Endothelial cell of umbilical vein (primary cell): ENCODE data around the gene TMPRSS6. TPM values are rescaled to one million over a fixed set of nuclear protein-coding genes. Genes with fewer than 3 reads are reported as not detected.

Experiments
- BruUV-seq: library from RNA; stranded (reverse); fragments of 400-500 nt; replicated peaks from 2 replicates; lab custom pipeline; 2021; lab: Mats Ljungman, UMichigan
- CTCF ChIA-PET: fragments of 300-600, 350-600 bp; sonication (Branson Sonifier 250); formaldehyde crosslinking; loops from one replicate; lab custom pipeline; 2021; ENCODE audit warnings: antibody characterized with exemption, inconsistent platforms; lab: Charles Lee
- POLR2A ChIA-PET: fragments of 300-600, 350-600 bp; sonication (Branson Sonifier 250); formaldehyde crosslinking; loops from one replicate; lab custom pipeline; 2021; ENCODE audit warnings: antibody characterized with exemption, inconsistent platforms; lab: Charles Lee
- DNase-seq: peaks from one replicate; pipeline ENCODE4 v3.0.0-alpha.2; 2011; ENCODE audit warnings: low read depth, low spot score
- FAIRE-seq: peaks from 2 replicates; lab custom pipeline; 2011; peaks lifted over from hg19 to GRCh38; lab: Jason Lieb, UNC
- H2AFZ ChIP-seq: 2 replicates; pipeline ENCODE4 v1.6.0; 2012; ENCODE audit warnings: low read depth, low read length, control low read depth, inconsistent platforms
- H3K27ac ChIP-seq: 2 replicates; pipeline ENCODE4 v1.5.1; 2011; ENCODE audit warnings: low read depth, mild to moderate bottlenecking, control low read depth, low read length, moderate library complexity; ENCODE audit not compliant: insufficient read depth
- H3K27me3 ChIP-seq, 2 experiments: 2 replicates each; pipeline versions ENCODE4 v1.6.0 to v1.6.1; 2011; ENCODE audit warnings: low read length in 2 of 2, mixed read lengths in 1 of 2; ENCODE audit not compliant: control insufficient read depth in 2 of 2, insufficient read depth in 2 of 2
- H3K36me3 ChIP-seq, 2 experiments: 2 replicates in 1 of 2; 3 replicates in 1 of 2; pipeline ENCODE4 v1.5.1; 2011; ENCODE audit warnings: low read length in 2 of 2, mild to moderate bottlenecking in 1 of 2, moderate library complexity in 1 of 2; ENCODE audit not compliant: control insufficient read depth in 2 of 2, insufficient read depth in 2 of 2; ENCODE audit errors: extremely low read depth in 1 of 2
- H3K4me1 ChIP-seq: 3 replicates; pipeline ENCODE4 v1.5.1; 2011; ENCODE audit warnings: mild to moderate bottlenecking, low read length; ENCODE audit not compliant: control insufficient read depth, insufficient read depth; ENCODE audit errors: extremely low read depth
- H3K4me2 ChIP-seq: 2 replicates; pipeline ENCODE4 v1.6.1; 2011; ENCODE audit warnings: low read length, control low read depth, mixed read lengths; ENCODE audit not compliant: insufficient read depth
- H3K4me3 ChIP-seq, 3 experiments: fragments of 200-600 bp in 1 of 3; sonication (generic), shearing (Covaris generic) in 1 of 3; replicated peaks in 1 of 3; 2 replicates each; pipeline ENCODE4 v1.5.1; 2011 to 2016; ENCODE audit warnings: control low read depth in 3 of 3, low read length in 3 of 3, mild to moderate bottlenecking in 2 of 3, inconsistent platforms in 1 of 3, low read depth in 1 of 3, moderate library complexity in 1 of 3; ENCODE audit not compliant: insufficient read depth in 1 of 3
- H3K79me2 ChIP-seq: 2 replicates; pipeline ENCODE4 v1.6.0; 2012; ENCODE audit warnings: low read length, inconsistent platforms; ENCODE audit not compliant: control insufficient read depth, insufficient read depth
- H3K9ac ChIP-seq: replicated peaks from 2 replicates; pipeline ENCODE3; 2011; ENCODE audit warnings: low read length, control low read depth; ENCODE audit not compliant: insufficient read depth; ENCODE audit errors: extremely low read depth
- H3K9me1 ChIP-seq: replicated peaks from 3 replicates; pipeline ENCODE4 v1.6.0; 2011; ENCODE audit warnings: mild to moderate bottlenecking, low read length; ENCODE audit not compliant: control insufficient read depth, insufficient read depth; ENCODE audit errors: extremely low read depth
- H3K9me3 ChIP-seq: replicated peaks from 2 replicates; pipeline ENCODE4 v1.5.1; 2012; ENCODE audit warnings: low read length, inconsistent platforms; ENCODE audit not compliant: control insufficient read depth, insufficient read depth
- H4K20me1 ChIP-seq: replicated peaks from 2 replicates; pipeline ENCODE3; 2011; ENCODE audit warnings: mild to moderate bottlenecking, low read length; ENCODE audit not compliant: control insufficient read depth, insufficient read depth; ENCODE audit errors: extremely low read depth
- FOS ChIP-seq: IDR thresholded peaks from 2 replicates; pipeline ENCODE4 v1.6.1; 2011; ENCODE audit warnings: mild to moderate bottlenecking, low read length, moderate library complexity, borderline replicate concordance; ENCODE audit not compliant: insufficient read depth
- GATA2 ChIP-seq: IDR thresholded peaks from 2 replicates; pipeline ENCODE4 v1.7.0; 2011; ENCODE audit warnings: low read depth, mild to moderate bottlenecking, moderate library complexity, mixed read lengths, low read length; ENCODE audit not compliant: insufficient read length, insufficient read depth
- dilution Hi-C: fragments of 300-500 bp; cut with MboI; formaldehyde crosslinking; loops from one replicate; pipeline ENCODE4 v1.15.0; 2019; ENCODE audit warnings: low sequenced_read_pairs; ENCODE audit not compliant: extremely low pct_ligation_motif_present
- intact Hi-C: fragments of 100-400 bp; cut with micrococcal nuclease; formaldehyde crosslinking; loops from one replicate; pipeline ENCODE4 v1.10.0; 2022
- polyA plus RNA-seq, 4 experiments: library from polyadenylated mRNA; depleted of rRNA in 3 of 4; stranded (reverse) in 3 of 4; unstranded in 1 of 4; fragments of >200 nt; gene quantifications; 2 replicates each; pipeline versions ENCODE4 v1.2.1 to v1.2.3, GENCODE V29; 2011 to 2012; ENCODE audit warnings: missing spikeins in 1 of 4
- total RNA-seq: library from RNA; stranded (reverse); gene quantifications from 2 replicates; pipeline ENCODE4 v1.2.3, GENCODE V29; 2021
- TF ChIP-seq, protein P1 (sequence below), 2 donors: IDR thresholded peaks; 1 replicate in 1 of 2; 2 replicates in 1 of 2; pipeline ENCODE4 v1.5.1; 2011; ENCODE audit warnings: low read length in 2 of 2, mild to moderate bottlenecking in 2 of 2, moderate library complexity in 2 of 2, control low read depth in 1 of 2, inconsistent platforms in 1 of 2, low read depth in 1 of 2; ENCODE audit not compliant: insufficient read depth in 1 of 2; ENCODE audit errors: extremely low read depth in 1 of 2

Gene TMPRSS6
- total and polyA plus RNA-seq, 2 donors (not counting 3 experiments of a cell fraction or from before 2014, with no cell fraction given): not detected

DNA sequence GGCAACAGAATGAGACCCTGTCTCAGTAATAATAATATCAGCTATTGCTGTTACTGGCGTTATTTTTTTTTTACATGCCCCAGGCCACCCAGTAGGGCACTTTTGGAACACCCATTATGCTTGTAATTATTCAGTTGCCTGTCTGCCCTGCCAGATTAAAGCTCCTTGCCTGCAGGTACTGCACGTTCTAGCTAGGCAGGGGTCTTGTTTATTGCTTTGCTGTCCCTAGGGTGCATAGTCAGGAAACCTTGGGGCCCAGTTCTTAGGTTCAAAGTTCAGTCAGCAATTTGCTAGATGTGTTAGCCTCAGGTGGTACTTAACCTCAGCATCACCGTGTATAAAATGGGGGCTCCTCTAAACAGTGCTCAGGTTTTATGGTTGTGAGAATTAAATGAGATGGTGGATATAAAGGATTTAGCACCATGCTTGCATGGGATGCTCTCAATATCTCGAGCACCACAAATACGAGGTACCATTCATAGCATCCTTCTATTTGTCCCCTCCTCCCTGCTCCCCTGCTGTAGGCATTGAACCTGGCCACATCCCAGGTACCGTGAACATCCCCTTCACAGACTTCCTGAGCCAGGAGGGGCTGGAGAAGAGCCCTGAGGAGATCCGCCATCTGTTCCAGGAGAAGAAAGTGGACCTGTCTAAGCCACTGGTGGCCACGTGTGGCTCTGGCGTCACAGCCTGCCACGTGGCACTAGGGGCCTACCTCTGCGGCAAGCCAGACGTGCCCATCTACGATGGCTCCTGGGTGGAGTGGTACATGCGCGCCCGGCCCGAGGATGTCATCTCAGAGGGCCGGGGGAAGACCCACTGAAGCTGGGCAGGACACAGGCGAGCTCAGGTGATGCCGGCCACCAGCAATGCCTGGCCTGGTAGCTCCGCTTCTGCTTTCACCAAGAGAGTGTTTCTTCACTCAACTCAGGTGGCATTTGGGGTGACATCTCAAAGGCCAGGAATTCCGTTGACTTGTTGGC, 80.5 kb downstream of the TMPRSS6 start:
- POLR2A ChIA-PET: interaction anchor here (0.7 kb wide), 1 partner anchor 86 kb away, joined by 4 read pairs; no protein-coding TSS in a partner anchor
- no peak overlapping the region for H3K27ac ChIP-seq
- FAIRE-seq (no peak), DNase-seq (no peak)
- H3K9ac ChIP-seq: no peak overlapping the region
- intact Hi-C loops (no loop called here), dilution Hi-C loops (no loop called here)
- H3K4me2 ChIP-seq: no peak overlapping the region
- peaks cover 9% of the 10 kb centered on the region for H3K4me1 ChIP-seq
- H3K36me3 ChIP-seq: peaks cover 6 to 37% of the 10 kb centered on the region in 2 experiments
- no peaks in the 10 kb centered on the region for H4K20me1 ChIP-seq
- CTCF ChIA-PET: interaction anchor here (3.7 to 5.2 kb wide), 2 partner anchors 9 to 14 kb away, joined by 27 to 57 read pairs; partner anchors contain the start of genes MPST and TST
- no peaks in the 10 kb centered on the region for H3K27me3 ChIP-seq
- no peaks in the 10 kb centered on the region for H3K9me3 ChIP-seq
- no peak overlapping the region for H3K4me3 ChIP-seq
- TF ChIP-seq GATA2: no peak
- TF ChIP-seq, protein P1, sequence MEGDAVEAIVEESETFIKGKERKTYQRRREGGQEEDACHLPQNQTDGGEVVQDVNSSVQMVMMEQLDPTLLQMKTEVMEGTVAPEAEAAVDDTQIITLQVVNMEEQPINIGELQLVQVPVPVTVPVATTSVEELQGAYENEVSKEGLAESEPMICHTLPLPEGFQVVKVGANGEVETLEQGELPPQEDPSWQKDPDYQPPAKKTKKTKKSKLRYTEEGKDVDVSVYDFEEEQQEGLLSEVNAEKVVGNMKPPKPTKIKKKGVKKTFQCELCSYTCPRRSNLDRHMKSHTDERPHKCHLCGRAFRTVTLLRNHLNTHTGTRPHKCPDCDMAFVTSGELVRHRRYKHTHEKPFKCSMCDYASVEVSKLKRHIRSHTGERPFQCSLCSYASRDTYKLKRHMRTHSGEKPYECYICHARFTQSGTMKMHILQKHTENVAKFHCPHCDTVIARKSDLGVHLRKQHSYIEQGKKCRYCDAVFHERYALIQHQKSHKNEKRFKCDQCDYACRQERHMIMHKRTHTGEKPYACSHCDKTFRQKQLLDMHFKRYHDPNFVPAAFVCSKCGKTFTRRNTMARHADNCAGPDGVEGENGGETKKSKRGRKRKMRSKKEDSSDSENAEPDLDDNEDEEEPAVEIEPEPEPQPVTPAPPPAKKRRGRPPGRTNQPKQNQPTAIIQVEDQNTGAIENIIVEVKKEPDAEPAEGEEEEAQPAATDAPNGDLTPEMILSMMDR (IDR thresholded peaks at IDR 0.05; ENCODE audit: extremely low read depth in 1 of 2, insufficient read depth in 1 of 2, low read depth in 1 of 2, low read length in 2 of 2): no peak
- TF ChIP-seq FOS: no peak
- no peaks in the 10 kb centered on the region for H3K79me2 ChIP-seq
- no peak overlapping the region for H2AFZ ChIP-seq
- BruUV-seq: no TSS peak
- H3K9me1 ChIP-seq: no peaks in the 10 kb centered on the region
